ENCODE measurements around the gene ST3GAL5. TPM values are rescaled to one million over a fixed set of nuclear protein-coding genes. Genes with fewer than 3 reads are reported as not detected.
"Not testable (repeated sequence)": the region's sequence is repeated elsewhere in the genome, so short reads cannot be mapped to it uniquely, and the experiment has no call there.

ST3GAL5 gene
- total RNA-seq, 4 donors from 2014 or later = 3.0 to 20.2 (median 13.6) TPM

GRCh38 chr2:85830645-85831044 lies 58.1 kb downstream of the ST3GAL5 start:
- no peak for TF ChIP-seq POLR2AphosphoS5 (IDR thresholded peaks at IDR 0.05)
- no peak for TF ChIP-seq POLR2A (IDR thresholded peaks at IDR 0.05)
- TF ChIP-seq EP300 (IDR thresholded peaks at IDR 0.05; ENCODE audit: low read depth) = no peak
- DNase-seq = no peak
- in situ Hi-C loops (cut with MboI; ENCODE audit: low pct_ligation_motif_present in 1 of 4, low pct_unique_long_range_greater_than_20kb in 1 of 4, low sequenced_read_pairs in 3 of 4) (loop anchor here in 1 of 4 donors (10.0 kb wide), 1 partner anchor 244 kb away; no protein-coding TSS in a partner anchor), intact Hi-C loops (cut with DNase I; ENCODE audit: low total_unique reads) (no loop called here)
- no peaks in the 10 kb centered on the region for H3K36me3 ChIP-seq
- H3K4me1 ChIP-seq = peaks cover 0 to 8% (median 1%) of the 10 kb centered on the region in 4 donors
- 4% methylated on average over 1 of the region's 1 CpG; no CpG with 5 or more reads in 1 of the 2 donors for WGBS, 2 donors (ENCODE audit: low coverage in 1 of 2)
- no peak overlapping the region for H3K27ac ChIP-seq
- H3K9me3 ChIP-seq = no peaks in the 10 kb centered on the region
- H3K27me3 ChIP-seq = no peaks in the 10 kb centered on the region
- no peak overlapping the region for H3K4me3 ChIP-seq

- H3K9me3 ChIP-seq, H3K4me3 ChIP-seq, H3K4me1 ChIP-seq, H3K27ac ChIP-seq, H3K27me3 ChIP-seq, H3K36me3 ChIP-seq, DNase-seq: not testable (repeated sequence)
- intact Hi-C loops (cut with DNase I; ENCODE audit: low total_unique reads) = loop anchor here (5.0 kb wide), 1 partner anchor 58 kb away; the partner anchor contains the start of gene ST3GAL5
- in situ Hi-C loops (cut with MboI; ENCODE audit: low pct_ligation_motif_present in 1 of 4, low pct_unique_long_range_greater_than_20kb in 1 of 4, low sequenced_read_pairs in 3 of 4) = loop anchor here in 3 of 4 donors (5.0 to 10.0 kb wide), 3 partner anchors 245 to 258 kb away; no protein-coding TSS in a partner anchor
- 87 to 94% methylated on average over 3 to 4 of the region's 4 CpGs for WGBS, 2 donors (ENCODE audit: low coverage in 1 of 2)
These were observed 59.4 kb downstream of the ST3GAL5 start for GRCh38 chr2:85829394-85829793.

- in situ Hi-C loops (cut with MboI; ENCODE audit: low pct_ligation_motif_present in 1 of 4, low pct_unique_long_range_greater_than_20kb in 1 of 4, low sequenced_read_pairs in 3 of 4) = loop anchor here in 3 of 4 donors (5.0 to 10.0 kb wide), 3 partner anchors 246 to 259 kb away; no protein-coding TSS in a partner anchor
- TF ChIP-seq CTCF (IDR thresholded peaks at IDR 0.05) (no peak), POLR2AphosphoS5 (IDR thresholded peaks at IDR 0.05) (no peak), EP300 (IDR thresholded peaks at IDR 0.05; ENCODE audit: low read depth) (no peak), POLR2A (IDR thresholded peaks at IDR 0.05) (no peak)
- DNase-seq = no peak
These were observed 60.1 kb downstream of the ST3GAL5 start for GRCh38 chr2:85828725-85829124.

GRCh38 chr2:85827879-85828569 lies 60.8 kb downstream of the ST3GAL5 start:
- intact Hi-C loops (cut with DNase I; ENCODE audit: low total_unique reads) = loop anchor here (2.0 to 5.0 kb wide), 2 partner anchors 59 to 251 kb away; partner anchors contain the start of gene ST3GAL5
- in situ Hi-C loops (cut with MboI; ENCODE audit: low pct_ligation_motif_present in 1 of 4, low pct_unique_long_range_greater_than_20kb in 1 of 4, low sequenced_read_pairs in 3 of 4) = loop anchor here in 3 of 4 donors (5.0 to 10.0 kb wide), 3 partner anchors 247 to 259 kb away; no protein-coding TSS in a partner anchor

More at GRCh38 chr2:85828725-85829124, 60.1 kb downstream of the ST3GAL5 start:
- H3K27me3 ChIP-seq = no peaks in the 10 kb centered on the region
- H3K4me3 ChIP-seq = no peak overlapping the region
- H3K27ac ChIP-seq = no peak overlapping the region
- 95 to 100% methylated on average over 6 to 7 of the region's 7 CpGs for WGBS, 2 donors (ENCODE audit: low coverage in 1 of 2)
- intact Hi-C loops (cut with DNase I; ENCODE audit: low total_unique reads) = loop anchor here (5.0 kb wide), 1 partner anchor 59 kb away; the partner anchor contains the start of gene ST3GAL5
- no peaks in the 10 kb centered on the region for H3K9me3 ChIP-seq
- no peaks in the 10 kb centered on the region for H3K36me3 ChIP-seq
- peaks cover 0 to 8% (median 1%) of the 10 kb centered on the region in 4 donors for H3K4me1 ChIP-seq

More at GRCh38 chr2:85827879-85828569, 60.8 kb downstream of the ST3GAL5 start:
- Histone ChIP-seq H3K27me3 (no peaks in the 10 kb centered on the region), H3K27ac (no peak overlapping the region), H3K4me1 (peaks cover 0 to 8% (median 1%) of the 10 kb centered on the region in 4 donors), H3K9me3 (no peaks in the 10 kb centered on the region), H3K4me3 (no peak overlapping the region), H3K36me3 (no peaks in the 10 kb centered on the region)
- no peak for DNase-seq
- 61 to 69% methylated on average over 11 to 18 of the region's 18 CpGs for WGBS, 2 donors (ENCODE audit: low coverage in 1 of 2)
- no peak for TF ChIP-seq CTCF (IDR thresholded peaks at IDR 0.05)
- no peak for TF ChIP-seq POLR2AphosphoS5 (IDR thresholded peaks at IDR 0.05)
- TF ChIP-seq POLR2A (IDR thresholded peaks at IDR 0.05) = no peak
- TF ChIP-seq EP300 (IDR thresholded peaks at IDR 0.05; ENCODE audit: low read depth) = no peak
